ENCODE data around the gene DNAH14.

GRCh38 chr1:225304996-225305395 is 375.5 kb downstream of the DNAH14 start:
- TF ChIP-seq, protein P1, sequence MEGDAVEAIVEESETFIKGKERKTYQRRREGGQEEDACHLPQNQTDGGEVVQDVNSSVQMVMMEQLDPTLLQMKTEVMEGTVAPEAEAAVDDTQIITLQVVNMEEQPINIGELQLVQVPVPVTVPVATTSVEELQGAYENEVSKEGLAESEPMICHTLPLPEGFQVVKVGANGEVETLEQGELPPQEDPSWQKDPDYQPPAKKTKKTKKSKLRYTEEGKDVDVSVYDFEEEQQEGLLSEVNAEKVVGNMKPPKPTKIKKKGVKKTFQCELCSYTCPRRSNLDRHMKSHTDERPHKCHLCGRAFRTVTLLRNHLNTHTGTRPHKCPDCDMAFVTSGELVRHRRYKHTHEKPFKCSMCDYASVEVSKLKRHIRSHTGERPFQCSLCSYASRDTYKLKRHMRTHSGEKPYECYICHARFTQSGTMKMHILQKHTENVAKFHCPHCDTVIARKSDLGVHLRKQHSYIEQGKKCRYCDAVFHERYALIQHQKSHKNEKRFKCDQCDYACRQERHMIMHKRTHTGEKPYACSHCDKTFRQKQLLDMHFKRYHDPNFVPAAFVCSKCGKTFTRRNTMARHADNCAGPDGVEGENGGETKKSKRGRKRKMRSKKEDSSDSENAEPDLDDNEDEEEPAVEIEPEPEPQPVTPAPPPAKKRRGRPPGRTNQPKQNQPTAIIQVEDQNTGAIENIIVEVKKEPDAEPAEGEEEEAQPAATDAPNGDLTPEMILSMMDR (IDR thresholded peaks at IDR 0.05; ENCODE audit: poor library complexity), result no peak
- TF ChIP-seq EZH2 (IDR thresholded peaks at IDR 0.05; ENCODE audit: borderline replicate concordance), result no peak
